ENCODE measurements around the gene DLGAP4.

DNA sequence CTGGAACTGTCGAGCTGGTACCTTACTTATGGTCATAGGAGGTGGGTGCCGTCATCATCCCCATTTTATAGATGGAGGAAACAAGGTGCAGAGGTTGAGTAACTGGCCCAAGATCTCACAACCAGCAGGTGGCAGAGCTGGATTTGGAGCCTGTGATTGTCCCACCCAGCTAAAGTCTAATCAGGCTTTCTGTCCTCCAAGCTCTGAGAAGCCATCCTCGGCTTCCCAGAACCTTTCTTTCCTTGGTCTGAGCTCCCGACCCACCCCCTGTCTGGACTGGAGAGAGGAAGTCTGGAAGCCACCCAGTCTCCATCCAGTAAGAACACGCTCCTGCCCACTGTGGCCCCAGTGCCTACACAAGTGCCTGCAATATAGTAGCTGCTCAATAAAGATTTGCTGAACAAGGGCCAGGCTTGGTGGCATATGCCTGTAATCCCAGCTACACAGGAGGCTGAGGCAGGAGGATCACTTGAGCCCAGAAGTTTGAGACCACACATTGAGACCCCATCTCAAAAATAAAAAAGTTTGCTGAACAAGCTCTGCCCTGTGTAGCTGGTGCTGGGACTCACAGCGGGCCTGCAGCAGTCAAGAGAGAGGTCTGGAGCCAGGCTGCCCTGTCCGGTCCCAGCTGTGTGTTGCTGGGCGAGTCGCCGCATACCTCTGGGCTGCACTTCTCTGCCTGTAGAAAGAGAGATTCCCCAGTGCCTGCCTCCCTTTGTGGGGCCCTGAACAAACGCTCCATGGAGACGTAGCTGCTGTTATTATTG lies 32.5 kb upstream of the DLGAP4 start:
- TF ChIP-seq, protein P1, sequence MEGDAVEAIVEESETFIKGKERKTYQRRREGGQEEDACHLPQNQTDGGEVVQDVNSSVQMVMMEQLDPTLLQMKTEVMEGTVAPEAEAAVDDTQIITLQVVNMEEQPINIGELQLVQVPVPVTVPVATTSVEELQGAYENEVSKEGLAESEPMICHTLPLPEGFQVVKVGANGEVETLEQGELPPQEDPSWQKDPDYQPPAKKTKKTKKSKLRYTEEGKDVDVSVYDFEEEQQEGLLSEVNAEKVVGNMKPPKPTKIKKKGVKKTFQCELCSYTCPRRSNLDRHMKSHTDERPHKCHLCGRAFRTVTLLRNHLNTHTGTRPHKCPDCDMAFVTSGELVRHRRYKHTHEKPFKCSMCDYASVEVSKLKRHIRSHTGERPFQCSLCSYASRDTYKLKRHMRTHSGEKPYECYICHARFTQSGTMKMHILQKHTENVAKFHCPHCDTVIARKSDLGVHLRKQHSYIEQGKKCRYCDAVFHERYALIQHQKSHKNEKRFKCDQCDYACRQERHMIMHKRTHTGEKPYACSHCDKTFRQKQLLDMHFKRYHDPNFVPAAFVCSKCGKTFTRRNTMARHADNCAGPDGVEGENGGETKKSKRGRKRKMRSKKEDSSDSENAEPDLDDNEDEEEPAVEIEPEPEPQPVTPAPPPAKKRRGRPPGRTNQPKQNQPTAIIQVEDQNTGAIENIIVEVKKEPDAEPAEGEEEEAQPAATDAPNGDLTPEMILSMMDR (IDR thresholded peaks at IDR 0.05): no peak
- TF ChIP-seq EP300 (IDR thresholded peaks at IDR 0.05): no peak
- no peak for TF ChIP-seq POLR2A (IDR thresholded peaks at IDR 0.05)

All from ovary (tissue), 3 donors.